HepG2 (cell line): ENCODE results near the gene VASH2. TPM values are rescaled to one million over a fixed set of nuclear protein-coding genes. Genes with fewer than 3 reads are reported as not detected.
A peak's percentile ranks its signal among the peaks of the same experiment; 100 is the strongest.

Experiments used
- AHR ChIP-seq: IDR thresholded peaks from 2 replicates; pipeline ENCODE4 v1.6.1; 2018; ENCODE audit warnings: missing genetic modification reagents, missing compliant biosample characterization
- BORCS8-MEF2B ChIP-seq: sonication (generic); formaldehyde crosslinking; IDR thresholded peaks from 2 replicates; pipeline ENCODE4 v1.8.0; 2022; ENCODE audit warnings: mild to moderate bottlenecking, missing genetic modification reagents
- GABPB1 ChIP-seq: IDR thresholded peaks from 2 replicates; pipeline ENCODE4 v1.6.1; 2016; ENCODE audit warnings: mild to moderate bottlenecking, missing genetic modification reagents, moderate library complexity, missing compliant biosample characterization
- HDAC2 ChIP-seq: sonication (generic); formaldehyde crosslinking; IDR thresholded peaks from 2 replicates; pipeline ENCODE4 v1.4.0; 2020; ENCODE audit warnings: missing genetic modification reagents
- KLF6 ChIP-seq: IDR thresholded peaks from 2 replicates; pipeline ENCODE4 v1.8.0; 2016; ENCODE audit warnings: missing biosample characterization, missing genetic modification reagents
- MAZ ChIP-seq, 2 experiments: sonication (generic) in 1 of 2; formaldehyde crosslinking in 1 of 2; IDR thresholded peaks; 2 replicates each; pipeline versions ENCODE4 v1.5.0 to v1.6.1; 2012 to 2020; ENCODE audit warnings: low read depth in 2 of 2, mild to moderate bottlenecking in 2 of 2, borderline replicate concordance in 1 of 2, improper control_type of control experiment in 1 of 2, low read length in 1 of 2, missing genetic modification reagents in 1 of 2, moderate library complexity in 1 of 2
- NFE2L2 ChIP-seq: fragments of 150-350 bp; IDR thresholded peaks from 2 replicates; pipeline ENCODE4 v1.6.1; 2014; ENCODE audit warnings: low read length
- PHF21A ChIP-seq: sonication (generic); formaldehyde crosslinking; IDR thresholded peaks from 2 replicates; pipeline ENCODE4 v1.5.0; 2020; ENCODE audit warnings: mild to moderate bottlenecking, missing genetic modification reagents
- RBAK ChIP-seq: sonication (generic); formaldehyde crosslinking; IDR thresholded peaks from 2 replicates; pipeline ENCODE4 v1.5.1; 2020; ENCODE audit warnings: mild to moderate bottlenecking, missing genetic modification reagents
- SMC3 ChIP-seq: IDR thresholded peaks from 2 replicates; pipeline ENCODE4 v1.6.1; 2011; ENCODE audit warnings: low read length, improper control_type of control experiment
- ZMYM4 ChIP-seq: sonication (generic); formaldehyde crosslinking; IDR thresholded peaks from 2 replicates; pipeline ENCODE4 v1.8.1; 2023; ENCODE audit warnings: mild to moderate bottlenecking, missing genetic modification reagents
- ZNF614 ChIP-seq: IDR thresholded peaks from 2 replicates; pipeline ENCODE4 v1.6.1; 2018; ENCODE audit warnings: missing biosample characterization, missing genetic modification reagents, inconsistent platforms, borderline replicate concordance
- ZNF773 ChIP-seq: sonication (generic); formaldehyde crosslinking; IDR thresholded peaks from 2 replicates; pipeline ENCODE4 v1.4.0; 2020; ENCODE audit warnings: missing genetic modification reagents, borderline replicate concordance
- polyA plus RNA-seq, 8 experiments: library from polyadenylated mRNA; depleted of rRNA in 3 of 8; stranded (reverse) in 7 of 8; unstranded in 1 of 8; fragments of >200 nt; fragmentation: Illumina TruSeq in 4 of 8; extraction: Trizol in 4 of 8; gene quantifications; 2 replicates each; pipeline versions ENCODE4 v1.2.1 to v1.2.3, GENCODE V29; 2011 to 2016; ENCODE audit warnings: low read depth in 4 of 8, missing spikeins in 1 of 8, mixed read lengths in 1 of 8; ENCODE audit not compliant: insufficient read depth in 1 of 8
- total RNA-seq, 5 experiments: library from RNA; depleted of rRNA; stranded (reverse); fragments of >200 nt; fragmentation: Illumina TruSeq; extraction: Trizol; gene quantifications; 2 replicates each; pipeline ENCODE4 v1.2.3, GENCODE V29; 2016; ENCODE audit warnings: low read depth in 1 of 5
- TF ChIP-seq, protein P1 (sequence below): IDR thresholded peaks from 2 replicates; pipeline ENCODE4 v1.6.1; 2016; ENCODE audit warnings: control low read depth
- TF ChIP-seq, protein P2 (sequence below): sonication (generic); formaldehyde crosslinking; IDR thresholded peaks from 2 replicates; pipeline ENCODE4 v1.4.0; 2020; ENCODE audit warnings: missing genetic modification reagents
- TF ChIP-seq, protein P3 (sequence below): sonication (generic); formaldehyde crosslinking; IDR thresholded peaks from 2 replicates; pipeline ENCODE4 v1.8.0; 2023; ENCODE audit warnings: mild to moderate bottlenecking, missing genetic modification reagents
- TF ChIP-seq, protein P4 (sequence below): sonication (generic); formaldehyde crosslinking; IDR thresholded peaks from 2 replicates; pipeline ENCODE4 v1.5.1; 2020; ENCODE audit warnings: missing genetic modification reagents, mild to moderate bottlenecking, borderline replicate concordance
- TF ChIP-seq, protein P5 (sequence below), 2 experiments: sonication (generic) in 1 of 2; formaldehyde crosslinking in 1 of 2; IDR thresholded peaks; 2 replicates each; pipeline versions ENCODE4 v1.4.0 to v1.6.1; 2018 to 2020; ENCODE audit warnings: missing genetic modification reagents in 2 of 2, borderline replicate concordance in 1 of 2, low read depth in 1 of 2, mild to moderate bottlenecking in 1 of 2, missing biosample characterization in 1 of 2
- TF ChIP-seq, protein P6 (sequence below): sonication (generic); formaldehyde crosslinking; IDR thresholded peaks from 2 replicates; pipeline ENCODE4 v1.4.0; 2020; ENCODE audit warnings: mild to moderate bottlenecking, missing genetic modification reagents, borderline replicate concordance

VASH2 gene
- total and polyA plus RNA-seq, 2 of the 13 experiments (the other 11 are each of a cell fraction or from before 2014, with no cell fraction given), result 0.44 to 1.00 TPM

DNA sequence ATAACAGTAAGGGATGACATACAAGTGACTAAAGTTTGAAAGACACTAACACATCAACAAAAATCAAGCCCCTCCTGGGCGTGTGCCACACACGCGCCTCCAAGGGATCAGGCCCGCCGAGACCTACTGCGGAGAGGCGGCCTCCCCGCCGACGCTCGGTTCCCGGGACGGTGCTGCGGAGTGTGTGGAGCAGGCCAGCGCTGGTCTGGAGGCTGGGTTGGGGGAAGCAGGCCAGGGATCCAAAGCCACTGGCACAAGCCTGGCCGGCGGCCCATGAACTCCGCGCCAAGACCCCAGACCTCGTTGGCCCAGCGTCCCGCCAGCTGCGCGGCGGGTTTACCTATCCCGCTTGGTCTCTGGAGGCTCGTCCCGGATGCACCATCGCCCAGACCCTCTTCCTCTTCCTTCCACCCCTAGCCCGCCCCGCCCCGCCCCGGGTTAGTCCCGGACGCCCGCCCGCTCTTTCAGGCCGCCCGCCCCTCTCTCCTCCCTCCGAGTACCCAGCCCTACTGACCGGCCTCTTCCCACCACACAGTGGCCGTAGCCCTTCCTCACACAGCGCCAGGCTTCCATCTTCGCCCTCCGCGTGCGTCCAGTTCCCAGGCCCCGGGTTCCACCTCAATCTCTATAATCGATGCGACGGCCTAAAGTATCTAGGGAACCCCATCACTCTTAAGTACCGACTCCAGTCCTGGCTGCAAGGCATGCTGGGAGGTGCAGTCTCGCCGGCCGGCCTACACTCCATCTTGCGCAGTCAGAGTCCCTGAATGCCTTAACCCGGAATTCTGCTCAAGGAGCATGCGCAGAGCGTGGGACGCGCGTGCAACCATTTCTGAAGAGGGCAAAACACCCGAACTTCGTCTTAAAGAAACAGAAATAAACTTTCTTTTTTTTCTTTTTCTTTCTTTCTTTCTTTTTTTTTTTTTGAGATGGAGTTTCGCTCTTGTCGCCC is 65.0 kb downstream of the VASH2 start, which contains the start of gene ANGEL2 (continued):
- peak; percentile 44; the same call in 1 of the 2 replicates for TF ChIP-seq PHF21A (CRISPR knock-in tag)
- TF ChIP-seq, protein P1, sequence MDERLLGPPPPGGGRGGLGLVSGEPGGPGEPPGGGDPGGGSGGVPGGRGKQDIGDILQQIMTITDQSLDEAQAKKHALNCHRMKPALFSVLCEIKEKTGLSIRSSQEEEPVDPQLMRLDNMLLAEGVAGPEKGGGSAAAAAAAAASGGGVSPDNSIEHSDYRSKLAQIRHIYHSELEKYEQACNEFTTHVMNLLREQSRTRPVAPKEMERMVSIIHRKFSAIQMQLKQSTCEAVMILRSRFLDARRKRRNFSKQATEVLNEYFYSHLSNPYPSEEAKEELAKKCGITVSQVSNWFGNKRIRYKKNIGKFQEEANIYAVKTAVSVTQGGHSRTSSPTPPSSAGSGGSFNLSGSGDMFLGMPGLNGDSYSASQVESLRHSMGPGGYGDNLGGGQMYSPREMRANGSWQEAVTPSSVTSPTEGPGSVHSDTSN (CRISPR knock-in tag), result no peak
- peak; percentile 67; the same call in 1 of the 2 replicates for TF ChIP-seq HDAC2 (CRISPR knock-in tag)
- TF ChIP-seq BORCS8-MEF2B (CRISPR knock-in tag), result no peak; the same call in 1 of the 2 replicates
- TF ChIP-seq, protein P2, sequence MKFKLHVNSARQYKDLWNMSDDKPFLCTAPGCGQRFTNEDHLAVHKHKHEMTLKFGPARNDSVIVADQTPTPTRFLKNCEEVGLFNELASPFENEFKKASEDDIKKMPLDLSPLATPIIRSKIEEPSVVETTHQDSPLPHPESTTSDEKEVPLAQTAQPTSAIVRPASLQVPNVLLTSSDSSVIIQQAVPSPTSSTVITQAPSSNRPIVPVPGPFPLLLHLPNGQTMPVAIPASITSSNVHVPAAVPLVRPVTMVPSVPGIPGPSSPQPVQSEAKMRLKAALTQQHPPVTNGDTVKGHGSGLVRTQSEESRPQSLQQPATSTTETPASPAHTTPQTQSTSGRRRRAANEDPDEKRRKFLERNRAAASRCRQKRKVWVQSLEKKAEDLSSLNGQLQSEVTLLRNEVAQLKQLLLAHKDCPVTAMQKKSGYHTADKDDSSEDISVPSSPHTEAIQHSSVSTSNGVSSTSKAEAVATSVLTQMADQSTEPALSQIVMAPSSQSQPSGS (CRISPR knock-in tag), result peak; percentile 41; the same call in 1 of the 2 replicates
- TF ChIP-seq AHR (CRISPR knock-in tag), result no peak
- TF ChIP-seq, protein P3, sequence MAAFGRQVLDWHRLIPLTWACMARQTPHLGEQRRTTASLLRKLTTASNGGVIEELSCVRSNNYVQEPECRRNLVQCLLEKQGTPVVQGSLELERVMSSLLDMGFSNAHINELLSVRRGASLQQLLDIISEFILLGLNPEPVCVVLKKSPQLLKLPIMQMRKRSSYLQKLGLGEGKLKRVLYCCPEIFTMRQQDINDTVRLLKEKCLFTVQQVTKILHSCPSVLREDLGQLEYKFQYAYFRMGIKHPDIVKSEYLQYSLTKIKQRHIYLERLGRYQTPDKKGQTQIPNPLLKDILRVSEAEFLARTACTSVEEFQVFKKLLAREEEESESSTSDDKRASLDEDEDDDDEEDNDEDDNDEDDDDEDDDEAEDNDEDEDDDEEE (CRISPR knock-in tag), result peak; percentile 40; the same call in 1 of the 2 replicates
- peak; percentile 86 for TF ChIP-seq GABPB1 (CRISPR knock-in tag)
- TF ChIP-seq, protein P4, sequence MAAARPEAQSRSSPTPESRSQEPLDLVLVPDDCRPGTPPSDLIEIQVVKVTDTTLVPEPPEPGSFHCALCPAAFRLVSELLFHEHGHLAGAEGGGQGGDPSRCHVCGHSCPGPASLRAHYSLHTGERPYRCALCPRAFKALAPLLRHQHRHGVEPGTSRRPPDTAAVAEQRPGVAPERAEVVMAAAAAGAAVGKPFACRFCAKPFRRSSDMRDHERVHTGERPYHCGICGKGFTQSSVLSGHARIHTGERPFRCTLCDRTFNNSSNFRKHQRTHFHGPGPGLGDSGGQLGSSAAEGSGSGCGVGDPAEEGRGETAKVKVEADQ, result no peak
- TF ChIP-seq ZNF773 (CRISPR knock-in tag), result 0 out of 2 replicates have a peak, but pooled peaks have one; percentile 55
- no peak for TF ChIP-seq SMC3
- TF ChIP-seq ZMYM4 (CRISPR knock-in tag), result peak; percentile 73
- TF ChIP-seq RBAK (CRISPR knock-in tag), result no peak
- TF ChIP-seq KLF6, result peak; percentile 42; the same call in 1 of the 2 replicates
- TF ChIP-seq ZNF614 (CRISPR knock-in tag), result peak; percentile 47; the same call in 1 of the 2 replicates
- no peak for TF ChIP-seq NFE2L2
- TF ChIP-seq, protein P5, sequence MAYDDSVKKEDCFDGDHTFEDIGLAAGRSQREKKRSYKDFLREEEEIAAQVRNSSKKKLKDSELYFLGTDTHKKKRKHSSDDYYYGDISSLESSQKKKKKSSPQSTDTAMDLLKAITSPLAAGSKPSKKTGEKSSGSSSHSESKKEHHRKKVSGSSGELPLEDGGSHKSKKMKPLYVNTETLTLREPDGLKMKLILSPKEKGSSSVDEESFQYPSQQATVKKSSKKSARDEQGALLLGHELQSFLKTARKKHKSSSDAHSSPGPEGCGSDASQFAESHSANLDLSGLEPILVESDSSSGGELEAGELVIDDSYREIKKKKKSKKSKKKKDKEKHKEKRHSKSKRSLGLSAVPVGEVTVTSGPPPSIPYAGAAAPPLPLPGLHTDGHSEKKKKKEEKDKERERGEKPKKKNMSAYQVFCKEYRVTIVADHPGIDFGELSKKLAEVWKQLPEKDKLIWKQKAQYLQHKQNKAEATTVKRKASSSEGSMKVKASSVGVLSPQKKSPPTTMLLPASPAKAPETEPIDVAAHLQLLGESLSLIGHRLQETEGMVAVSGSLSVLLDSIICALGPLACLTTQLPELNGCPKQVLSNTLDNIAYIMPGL (CRISPR knock-in tag; IDR thresholded peaks at IDR 0.05; ENCODE audit: borderline replicate concordance in 1 of 2, low read depth in 1 of 2), result peak; percentile 59 to 79; a peak in 3 of 4 replicates
- TF ChIP-seq MAZ (IDR thresholded peaks at IDR 0.05; ENCODE audit: borderline replicate concordance, low read depth, low read length), result no peak
- TF ChIP-seq MAZ (CRISPR knock-in tag; IDR thresholded peaks at IDR 0.05; ENCODE audit: low read depth), result peak; percentile 77; the same call in 1 of the 2 replicates
- TF ChIP-seq, protein P6, sequence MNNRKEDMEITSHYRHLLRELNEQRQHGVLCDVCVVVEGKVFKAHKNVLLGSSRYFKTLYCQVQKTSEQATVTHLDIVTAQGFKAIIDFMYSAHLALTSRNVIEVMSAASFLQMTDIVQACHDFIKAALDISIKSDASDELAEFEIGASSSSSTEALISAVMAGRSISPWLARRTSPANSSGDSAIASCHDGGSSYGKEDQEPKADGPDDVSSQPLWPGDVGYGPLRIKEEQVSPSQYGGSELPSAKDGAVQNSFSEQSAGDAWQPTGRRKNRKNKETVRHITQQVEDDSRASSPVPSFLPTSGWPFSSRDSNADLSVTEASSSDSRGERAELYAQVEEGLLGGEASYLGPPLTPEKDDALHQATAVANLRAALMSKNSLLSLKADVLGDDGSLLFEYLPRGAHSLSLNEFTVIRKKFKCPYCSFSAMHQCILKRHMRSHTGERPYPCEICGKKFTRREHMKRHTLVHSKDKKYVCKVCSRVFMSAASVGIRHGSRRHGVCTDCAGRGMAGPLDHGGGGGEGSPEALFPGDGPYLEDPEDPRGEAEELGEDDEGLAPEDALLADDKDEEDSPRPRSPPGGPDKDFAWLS (CRISPR knock-in tag), result no peak
